ENCODE measurements around the gene HTR3A.

Gene HTR3A

DNA sequence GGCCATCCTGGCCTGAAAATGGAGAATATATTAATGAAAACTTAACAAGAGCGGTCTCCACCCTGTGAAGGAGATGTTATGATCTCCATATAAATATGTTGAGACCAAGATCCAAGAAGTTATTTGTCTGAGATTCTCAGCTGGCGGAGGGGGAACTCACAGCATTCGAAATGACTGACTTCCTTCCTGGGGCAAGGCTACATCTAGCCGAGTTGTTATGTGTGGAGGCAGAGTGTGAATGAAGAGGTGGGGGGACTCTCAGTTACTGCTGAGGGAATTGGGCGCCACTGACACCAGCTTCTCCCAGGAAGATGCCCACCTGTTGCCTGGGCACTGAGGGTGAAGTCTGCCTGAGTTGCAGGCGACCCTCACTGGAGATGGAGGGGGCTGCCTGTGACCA, 5.9 kb downstream of the HTR3A start:
- no peak for DNase-seq

DNA sequence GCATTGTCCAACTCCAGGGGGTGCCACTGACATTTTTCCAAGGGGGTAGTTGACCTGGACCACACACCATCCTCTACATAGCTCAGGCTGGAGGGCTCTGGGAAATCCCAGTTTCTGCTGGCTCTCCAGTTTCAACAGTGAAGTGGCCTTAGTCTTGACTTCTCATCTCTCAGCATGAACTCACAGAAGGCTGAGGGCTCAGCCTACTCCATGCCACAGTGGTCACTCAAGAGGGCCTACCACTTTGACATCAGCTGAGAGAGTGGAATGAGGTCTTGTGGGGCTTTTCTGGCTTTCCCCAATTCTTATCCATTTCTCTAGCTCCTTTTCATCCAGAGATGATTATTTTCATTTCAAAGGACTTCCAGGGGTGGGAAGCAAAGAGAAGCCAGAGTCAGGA, 7.4 kb downstream of the HTR3A start:
- no peak for DNase-seq

DNA sequence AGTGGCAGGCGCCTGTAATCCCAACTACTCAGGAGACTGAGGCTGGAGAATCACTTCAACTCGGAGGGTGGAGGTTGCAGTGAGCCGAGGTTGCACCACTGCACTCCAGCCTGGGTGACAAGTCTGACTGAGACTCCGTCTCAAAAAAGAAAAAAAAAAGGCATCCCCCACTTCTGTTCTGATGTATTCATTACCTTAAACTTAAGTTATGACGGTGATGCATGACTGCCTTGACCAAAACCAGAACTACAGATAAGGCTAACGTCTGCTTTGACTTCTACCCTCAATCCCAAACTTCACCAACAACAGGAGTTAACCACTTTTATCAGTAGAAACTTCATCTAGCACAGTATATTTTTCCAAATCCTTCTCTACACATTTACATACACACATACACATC, 9.9 kb downstream of the HTR3A start:
- no peak for DNase-seq

DNA sequence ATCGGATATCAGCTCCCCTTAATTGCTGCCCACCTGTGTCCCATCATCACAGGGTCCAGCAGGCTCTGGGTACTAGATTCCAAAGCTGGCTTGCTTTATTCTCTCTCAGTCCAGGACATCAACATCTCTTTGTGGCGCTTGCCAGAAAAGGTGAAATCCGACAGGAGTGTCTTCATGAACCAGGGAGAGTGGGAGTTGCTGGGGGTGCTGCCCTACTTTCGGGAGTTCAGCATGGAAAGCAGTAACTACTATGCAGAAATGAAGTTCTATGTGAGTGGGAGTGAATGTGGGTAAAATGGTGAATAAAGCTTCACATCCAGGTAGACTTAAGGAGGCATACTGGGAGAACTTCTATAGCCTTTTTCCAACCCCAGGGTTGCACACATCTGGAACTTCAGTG, 11.0 kb downstream of the HTR3A start:
- DNase-seq: no peak

- no peak for DNase-seq
These were observed 11.6 kb downstream of the HTR3A start for GRCh38 chr11:113986351-113987140.

DNA sequence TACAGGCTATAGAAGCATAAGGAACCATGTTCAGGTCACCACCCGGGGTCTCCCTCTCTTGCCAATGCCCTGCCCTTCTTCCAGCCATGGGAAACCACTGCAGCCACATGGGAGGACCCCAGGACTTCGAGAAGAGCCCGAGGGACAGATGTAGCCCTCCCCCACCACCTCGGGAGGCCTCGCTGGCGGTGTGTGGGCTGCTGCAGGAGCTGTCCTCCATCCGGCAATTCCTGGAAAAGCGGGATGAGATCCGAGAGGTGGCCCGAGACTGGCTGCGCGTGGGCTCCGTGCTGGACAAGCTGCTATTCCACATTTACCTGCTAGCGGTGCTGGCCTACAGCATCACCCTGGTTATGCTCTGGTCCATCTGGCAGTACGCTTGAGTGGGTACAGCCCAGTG, 14.5 kb downstream of the HTR3A start:
- DNase-seq: no peak

- DNase-seq: no peak
These were observed 15.0 kb downstream of the HTR3A start for GRCh38 chr11:113989916-113990315.

DNA sequence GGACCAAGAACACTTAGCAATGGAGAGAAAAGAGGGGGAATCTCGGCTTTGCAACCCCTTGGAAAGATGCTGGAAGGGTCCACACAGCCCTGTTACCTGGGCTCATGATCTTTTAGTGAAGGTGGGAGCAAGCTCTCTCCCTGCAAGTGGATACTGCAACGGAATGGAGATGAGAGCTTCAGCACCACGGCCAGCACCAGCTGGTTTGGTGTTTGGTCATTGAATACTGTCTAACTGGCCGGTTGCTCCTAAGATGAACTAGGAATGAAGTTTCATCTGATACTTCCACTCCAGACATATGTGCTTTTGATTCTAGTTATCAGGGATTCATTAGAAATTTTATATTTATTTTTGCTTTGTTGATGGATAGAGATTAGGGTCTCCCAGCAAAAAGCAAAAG, 16.3 kb downstream of the HTR3A start:
- peak in 2 of 3 donors; percentile 32 to 54 for DNase-seq

DNA sequence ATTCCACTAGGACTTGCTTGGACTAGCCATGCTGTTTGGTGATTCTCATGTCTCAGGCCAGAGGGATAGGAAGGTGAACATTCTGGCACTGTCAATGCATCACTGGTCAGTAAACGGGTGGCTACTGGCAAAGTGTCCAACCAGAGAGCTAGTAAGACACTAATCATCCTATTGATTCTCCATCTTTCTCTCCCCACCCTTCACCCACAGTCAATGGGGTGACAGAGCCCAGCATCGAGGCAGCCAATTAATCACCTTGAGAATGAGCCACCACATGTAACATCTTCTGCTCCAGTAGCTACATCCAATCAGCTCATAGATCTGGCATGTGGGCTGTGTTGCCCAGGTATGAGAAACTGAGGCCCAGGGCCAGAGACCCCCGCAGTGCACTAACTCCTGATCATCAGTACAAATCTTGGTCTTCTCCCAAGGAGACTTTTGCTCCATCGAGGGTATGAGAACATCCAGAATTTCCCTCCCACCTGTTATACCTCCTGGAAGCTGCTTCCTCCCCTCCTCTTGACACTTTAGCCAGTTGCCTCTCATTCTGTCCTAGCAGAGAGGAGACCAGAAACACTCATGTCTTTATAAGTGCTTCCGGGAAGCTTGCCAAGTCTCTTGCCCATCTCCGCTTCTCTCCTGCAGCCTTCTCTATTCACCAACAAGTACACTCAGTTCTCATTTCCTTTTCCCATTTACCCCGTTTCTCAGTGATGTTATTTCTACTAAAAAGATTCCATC, 17.0 kb downstream of the HTR3A start:
- DNase-seq: no peak

DNA sequence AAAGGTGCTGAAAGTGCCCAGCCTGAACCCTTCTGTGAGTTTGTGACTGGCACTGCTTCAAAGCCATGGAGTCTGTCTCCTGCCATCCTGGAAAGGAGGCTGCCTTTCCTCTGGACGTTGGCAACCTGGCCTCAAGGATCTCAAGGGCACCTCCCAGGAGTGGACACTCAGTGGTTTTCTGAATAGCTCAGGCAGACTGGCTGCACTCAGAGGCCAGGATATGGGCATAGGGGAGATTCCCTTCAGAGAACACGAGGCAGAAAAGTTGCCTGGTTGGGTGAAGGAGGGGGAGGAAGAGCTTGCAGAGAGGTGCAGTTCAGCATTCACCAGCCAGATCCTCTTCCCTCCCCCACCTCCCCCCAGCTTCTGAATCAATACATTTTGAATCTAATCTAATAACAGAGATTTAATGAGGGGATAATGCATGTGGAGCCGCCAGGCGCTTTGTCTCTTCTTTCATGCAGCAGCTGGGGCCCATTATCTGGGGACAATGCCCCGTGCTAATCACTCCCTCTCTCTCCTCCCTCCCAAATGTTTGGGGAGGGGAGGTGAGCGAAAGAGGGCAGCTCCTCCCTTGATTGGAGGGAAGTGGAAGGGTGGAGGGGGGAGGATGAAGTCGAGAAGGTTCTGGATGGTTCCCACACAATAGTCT, 17.7 kb downstream of the HTR3A start:
- no peak for DNase-seq

DNA sequence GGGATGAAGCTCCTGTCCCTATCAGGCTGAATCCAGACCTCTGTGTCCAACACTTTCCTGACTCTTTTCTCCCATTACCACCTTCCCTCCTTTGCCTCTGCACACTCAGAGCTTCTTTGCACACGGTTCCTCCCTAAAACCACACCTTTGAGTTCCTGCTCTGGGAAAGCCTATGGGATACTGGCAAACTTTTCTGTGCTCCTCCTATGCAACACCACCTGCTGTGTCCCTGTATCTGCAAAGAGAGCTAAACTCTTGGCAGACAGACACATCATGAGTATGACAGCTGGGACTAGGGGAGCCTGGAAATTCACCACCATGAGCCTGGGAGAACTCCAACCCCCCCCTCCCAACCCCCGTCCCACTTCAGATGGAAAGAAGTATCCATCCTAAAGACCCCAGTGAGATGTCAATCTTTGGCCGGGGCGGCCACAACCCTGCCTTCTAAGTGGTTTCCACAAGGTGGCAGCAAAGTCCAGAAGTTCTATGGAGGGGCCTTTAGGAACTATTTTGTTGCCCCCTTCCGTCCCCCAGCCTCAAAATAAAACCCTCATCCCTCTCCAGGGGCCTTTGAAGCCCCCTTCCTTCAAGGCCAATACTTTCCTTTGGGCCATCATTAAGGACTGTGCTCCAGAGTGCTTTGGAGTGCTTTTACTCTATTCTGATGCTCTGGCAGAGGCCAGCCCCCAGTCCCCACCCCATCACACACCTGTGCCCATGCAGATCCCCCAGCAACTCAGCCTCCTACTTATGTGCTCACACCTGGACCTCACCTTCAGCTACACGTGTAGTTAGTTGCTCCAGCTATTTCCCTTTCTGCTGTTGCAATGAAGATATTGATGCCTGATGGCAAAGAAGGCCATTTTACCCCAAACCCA, 19.4 kb downstream of the HTR3A start:
- peak; percentile 23 to 54 (median 51) for DNase-seq

DNA sequence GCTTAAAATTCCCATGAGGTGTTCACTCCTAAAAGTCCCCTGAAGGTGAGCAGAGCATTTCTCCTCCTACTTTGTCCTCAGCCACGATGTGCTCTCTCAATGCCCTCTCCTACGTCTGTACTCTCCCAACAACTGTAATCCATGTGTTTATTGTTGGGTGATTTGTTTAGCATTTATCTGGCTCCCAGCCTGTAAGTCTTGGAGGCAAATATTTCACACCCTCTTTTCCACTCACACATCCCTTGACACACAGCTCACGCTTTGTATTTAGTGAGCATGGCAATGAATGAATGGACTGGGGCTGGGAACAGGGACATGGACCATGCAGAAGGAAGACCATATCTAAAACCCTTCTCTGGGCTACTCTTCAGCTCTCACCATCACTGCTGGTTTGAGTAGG, 22.6 kb downstream of the HTR3A start:
- DNase-seq: no peak

DNA sequence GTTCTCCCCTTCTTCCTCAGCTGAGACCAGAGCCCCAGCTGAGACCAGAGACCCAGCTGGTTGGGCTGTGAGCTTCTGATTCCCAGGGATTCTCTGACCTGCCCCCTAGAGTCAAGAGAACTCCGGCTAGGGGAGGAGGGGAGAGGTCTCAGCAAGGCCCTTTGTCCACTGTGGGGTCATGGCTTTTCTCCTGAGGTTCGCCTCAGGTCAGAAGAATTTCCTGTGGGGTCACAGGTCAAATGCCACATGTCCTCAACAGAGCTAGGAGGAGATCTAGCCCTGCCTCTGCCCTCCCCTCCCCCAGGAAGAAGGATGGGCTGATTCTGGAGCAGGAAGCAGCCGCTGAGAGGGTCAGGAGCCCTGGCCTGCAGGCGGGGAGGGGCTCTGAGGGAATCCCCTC, 23.7 kb downstream of the HTR3A start:
- DNase-seq: no peak

- no peak for DNase-seq
These were observed 25.6 kb downstream of the HTR3A start for GRCh38 chr11:114000526-114000925.

DNA sequence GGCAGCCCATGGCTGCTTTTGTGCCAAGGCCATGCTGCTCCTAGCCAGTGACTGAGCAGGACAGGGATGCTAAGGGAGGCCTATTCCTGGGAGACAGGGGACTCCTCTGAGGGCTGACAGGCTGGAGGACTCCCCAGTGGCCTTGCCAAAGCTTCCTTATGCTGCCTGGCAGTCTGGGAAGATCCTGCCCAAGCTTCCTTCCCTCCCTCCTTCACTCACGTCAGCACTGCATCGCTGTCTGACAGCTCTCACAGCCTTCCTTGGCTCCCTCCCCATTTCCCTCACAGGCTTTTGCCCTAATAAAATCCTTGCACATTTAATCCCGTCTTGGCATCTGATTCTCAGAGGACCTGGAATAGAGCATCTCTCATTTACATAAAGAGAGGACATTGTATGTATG, 26.5 kb downstream of the HTR3A start:
- no peak for DNase-seq

GRCh38 chr11:114008331-114008730, 33.4 kb downstream of the HTR3A start:
- DNase-seq: peak; percentile 7 to 36 (median 10)

DNA sequence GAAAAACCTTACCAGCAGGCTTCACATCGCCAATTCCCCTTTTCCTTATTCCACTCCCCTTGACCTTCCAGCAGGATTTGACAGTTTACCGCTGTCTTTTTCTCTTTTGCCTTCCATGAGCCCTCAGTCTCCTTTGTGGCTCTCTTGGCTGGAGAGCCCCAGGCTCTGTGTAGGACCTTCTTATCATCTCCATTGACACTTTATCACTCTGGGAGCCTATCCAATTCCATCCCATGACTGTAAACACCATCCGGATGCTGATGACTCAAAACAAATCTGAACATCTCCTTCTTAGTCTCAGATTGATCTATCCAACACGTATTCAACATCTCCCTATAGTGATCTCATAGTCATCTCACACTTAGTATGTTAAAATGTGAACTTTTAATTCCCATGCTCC, 36.0 kb downstream of the HTR3A start:
- no peak for DNase-seq

- DNase-seq: no peak
These were observed 36.5 kb downstream of the HTR3A start for GRCh38 chr11:114011443-114011842.

DNA sequence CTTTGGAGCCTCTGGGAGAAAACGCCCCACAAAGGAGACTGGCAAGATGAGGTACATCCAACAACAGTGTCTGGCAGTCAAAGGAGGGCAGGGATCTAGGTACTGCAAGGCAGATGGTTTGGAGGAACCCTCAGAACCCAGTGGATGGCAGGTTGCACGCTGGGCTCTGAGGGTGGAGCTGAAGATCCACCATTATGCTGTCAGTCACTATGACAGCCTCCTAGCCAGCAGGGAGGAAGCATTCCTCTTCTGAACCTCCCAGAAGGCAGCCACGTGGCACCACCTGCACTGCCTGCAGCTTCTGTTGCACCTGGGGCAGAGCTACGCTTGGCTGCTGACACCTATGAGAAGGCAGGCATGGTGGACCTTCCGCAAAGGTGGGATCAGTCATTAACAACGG, 40.2 kb downstream of the HTR3A start:
- DNase-seq: no peak

DNA sequence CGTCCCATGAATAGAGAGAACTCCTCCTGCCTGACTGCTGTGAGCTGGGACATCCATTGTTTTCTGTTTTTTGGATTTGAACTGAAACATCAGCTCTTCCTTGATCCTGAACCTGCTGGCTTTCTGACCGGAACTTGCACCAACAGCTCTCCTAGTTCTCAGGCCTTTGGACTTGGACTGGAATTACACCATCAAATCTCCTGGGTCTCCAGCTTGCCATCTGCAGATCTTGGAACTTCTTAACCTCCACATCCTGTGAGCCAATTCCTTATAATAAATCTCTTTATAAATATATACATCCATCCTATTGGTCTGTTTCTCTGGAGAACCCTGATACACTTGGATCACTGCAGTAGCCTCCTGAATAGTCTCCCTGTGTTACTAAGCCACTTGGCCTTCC, 42.1 kb downstream of the HTR3A start:
- no peak for DNase-seq

DNA sequence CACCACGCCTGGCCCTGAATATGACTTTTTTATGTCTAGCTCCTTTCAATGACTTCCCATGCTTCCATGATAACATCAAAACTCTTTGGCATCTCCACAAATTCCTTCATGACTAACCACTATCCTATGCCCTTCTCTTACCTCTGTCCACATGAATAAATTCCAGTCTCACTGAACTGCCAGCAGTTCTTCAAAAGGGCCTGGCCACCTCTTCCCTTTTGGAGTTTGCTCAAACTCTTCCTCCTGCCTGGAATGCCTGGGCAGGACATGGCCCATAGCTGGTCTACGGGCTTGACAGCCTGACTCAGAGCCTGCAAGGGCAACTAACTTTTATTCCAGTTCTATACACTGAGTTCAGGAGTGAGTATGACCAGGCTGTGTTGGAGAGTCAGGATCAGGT, 42.8 kb downstream of the HTR3A start:
- DNase-seq: no peak

GRCh38 chr11:114019046-114019445, 44.1 kb downstream of the HTR3A start:
- DNase-seq: no peak

DNA sequence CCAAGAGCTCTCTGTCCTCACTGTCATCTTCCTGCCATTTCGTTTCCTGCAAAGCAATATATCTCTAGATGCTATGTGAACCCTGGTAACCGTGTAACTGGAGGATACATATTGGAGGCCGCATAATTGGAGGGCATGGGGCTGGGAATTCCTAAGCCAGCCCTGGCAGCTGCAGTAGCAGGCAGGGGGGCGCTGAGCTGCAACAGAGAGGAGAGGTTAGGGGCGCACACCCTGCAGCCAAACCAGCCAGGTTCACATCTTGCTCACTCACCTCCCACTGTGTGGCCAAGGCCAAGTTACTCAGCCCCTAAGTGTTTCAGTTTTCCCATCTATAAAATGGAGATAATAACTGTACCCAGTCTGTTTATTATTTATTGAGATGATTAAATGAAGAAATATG, 44.7 kb downstream of the HTR3A start:
- no peak for DNase-seq
